Measurements from ENCODE around the gene CDKAL1. TPM values are rescaled to one million over a fixed set of nuclear protein-coding genes. Genes with fewer than 3 reads are reported as not detected.

CDKAL1 gene
- total and polyA plus RNA-seq, 9 of the 15 experiments (the other 6 are each of a cell fraction or from before 2014, with no cell fraction given) = 11.2 to 36.3 (median 20.1) TPM

- H3K4me3 ChIP-seq = no peak overlapping the region
- DNase-seq (ENCODE audit: extremely low read depth in 1 of 4, low spot score in 3 of 4) (no peak), FAIRE-seq (no peak), ATAC-seq (no peak)
- H3K27me3 ChIP-seq (ENCODE audit: control insufficient read depth in 2 of 2, insufficient read depth in 2 of 2, low read length in 2 of 2) = no peaks in the 10 kb centered on the region
- BruUV-seq (replicated peaks) = no TSS peak
- no peak overlapping the region for H3K9ac ChIP-seq (ENCODE audit: insufficient read depth in 1 of 2, low read depth in 2 of 2, low read length in 2 of 2)
- no peak overlapping the region for H3K4me2 ChIP-seq (ENCODE audit: insufficient read depth, low read length)
- no peak overlapping the region for H3K27ac ChIP-seq (ENCODE audit: extremely low read depth, low read depth, low read length)
- no peaks in the 10 kb centered on the region for H3K4me1 ChIP-seq (replicated peaks in 1 of 2; ENCODE audit: control insufficient read depth in 2 of 2, insufficient read depth in 2 of 2, low read length in 2 of 2)
- TF ChIP-seq CTCF (IDR thresholded peaks at IDR 0.05 in 2 of 3, conservative IDR thresholded peaks at IDR 0.05 in 1 of 3; ENCODE audit: insufficient read depth in 2 of 3, low read depth in 1 of 3, low read length in 3 of 3) (peak in 1 of 3 experiments; percentile 16; a peak in 1 of 6 replicates), CEBPG (CRISPR knock-in tag; IDR thresholded peaks at IDR 0.05) (no peak), CEBPG (tag; conservative IDR thresholded peaks at IDR 0.05 in 1 of 2, IDR thresholded peaks at IDR 0.05 in 1 of 2) (peak; percentile 65 to 75; a peak in 3 of 4 replicates), DNMT1 (IDR thresholded peaks at IDR 0.05) (no peak), ZNF408 (CRISPR knock-in tag; IDR thresholded peaks at IDR 0.05; ENCODE audit: low read depth) (no peak), CEBPB (tag; IDR thresholded peaks at IDR 0.05) (peak; percentile 36; the same call in 1 of the 2 replicates)
- no peaks in the 10 kb centered on the region for H3K9me3 ChIP-seq (replicated peaks; ENCODE audit: control insufficient read depth, insufficient read depth, low read depth, low read length)
- H2AFZ ChIP-seq (ENCODE audit: low read depth, low read length) = no peak overlapping the region
- H3K36me3 ChIP-seq (ENCODE audit: control insufficient read depth, insufficient read depth, low read length) = peaks cover 10% of the 10 kb centered on the region; the same call in 1 of the 3 replicates
- POLR2A ChIA-PET = interaction anchor here (1.4 kb wide), 1 partner anchor 10 kb away, joined by 3 read pairs; no protein-coding TSS in a partner anchor
- 83% methylated on average over 2 of the region's 2 CpGs for WGBS (ENCODE audit: insufficient coverage, low coverage, missing lambda C conversion rate)
- intact Hi-C loops (cut with micrococcal nuclease) (no loop called here), in situ Hi-C loops (cut with MboI) (loop anchor here (5.0 kb wide), 1 partner anchor 1042 kb away; no protein-coding TSS in a partner anchor)
- no peaks in the 10 kb centered on the region for H3K9me1 ChIP-seq (ENCODE audit: control insufficient read depth, insufficient read depth, low read length)
- CTCF ChIA-PET (ENCODE audit: low intra/inter-chr PET ratio) = interaction anchor here (0.7 kb wide), 1 partner anchor 1029 kb away, joined by 5 read pairs; no protein-coding TSS in a partner anchor
- no peaks in the 10 kb centered on the region for H3K79me2 ChIP-seq (ENCODE audit: control insufficient read depth, insufficient read depth, low read length)
- no peaks in the 10 kb centered on the region for H4K20me1 ChIP-seq (replicated peaks; ENCODE audit: control insufficient read depth, insufficient read depth, low read length)
Measured at GRCh38 chr6:20559924-20560551, 25.8 kb downstream of the CDKAL1 start.

Data from K562 (cell line).